Left renal cortex interstitium (tissue), 4 donors: ENCODE measurements around the gene RPEL1. TPM values are rescaled to one million over a fixed set of nuclear protein-coding genes. Genes with fewer than 3 reads are reported as not detected.
"Not testable (repeated sequence)": the region's sequence is repeated elsewhere in the genome, so short reads cannot be mapped to it uniquely, and the experiment has no call there.

Source experiments
- DNase-seq, 4 donors: peaks; one replicate each; pipeline ENCODE4 v3.0.0-alpha.2; 2013; ENCODE audit warnings: low read depth in 4 of 4, low spot score in 2 of 4, missing footprints in 1 of 4
- polyA plus RNA-seq, 4 donors: library from polyadenylated mRNA; unstranded; fragments of 120-200 nt; gene quantifications; one replicate each; pipeline ENCODE4 v1.2.1, GENCODE V29; 2013; ENCODE audit not compliant: insufficient read length in 4 of 4

RPEL1 gene
- polyA plus RNA-seq, result under 1 TPM in 3 of 4 donors, not detected in 1; 0.08 to 0.13 (median 0.10) TPM

GRCh38 chr10:103245587-103245986, at the start of gene RPEL1:
RPEL1 (plus strand) TSS chr10:103245887; CDS start chr10:103245997, 110 bp downstream.
- DNase-seq, result not testable (repeated sequence)

DNA sequence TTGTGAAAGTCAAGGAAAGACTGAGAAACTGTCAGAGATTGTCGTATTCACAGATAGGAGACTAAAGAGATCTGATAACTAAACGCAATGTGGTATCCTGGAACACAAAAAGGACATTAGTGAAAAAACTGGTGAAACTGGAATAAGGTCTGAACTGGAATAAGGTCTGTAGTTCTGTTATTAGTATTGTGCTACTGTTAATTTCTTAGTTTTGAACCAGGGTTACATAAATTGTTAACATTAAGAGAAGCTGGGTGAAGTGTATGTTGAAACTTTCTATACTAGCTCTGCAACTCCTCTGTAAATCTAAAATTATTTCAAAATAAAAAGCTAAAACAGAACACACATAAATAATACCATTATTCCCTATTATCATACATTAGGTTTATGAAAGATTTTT, 49.2 kb upstream of the RPEL1 start:
- DNase-seq, result no peak

DNA sequence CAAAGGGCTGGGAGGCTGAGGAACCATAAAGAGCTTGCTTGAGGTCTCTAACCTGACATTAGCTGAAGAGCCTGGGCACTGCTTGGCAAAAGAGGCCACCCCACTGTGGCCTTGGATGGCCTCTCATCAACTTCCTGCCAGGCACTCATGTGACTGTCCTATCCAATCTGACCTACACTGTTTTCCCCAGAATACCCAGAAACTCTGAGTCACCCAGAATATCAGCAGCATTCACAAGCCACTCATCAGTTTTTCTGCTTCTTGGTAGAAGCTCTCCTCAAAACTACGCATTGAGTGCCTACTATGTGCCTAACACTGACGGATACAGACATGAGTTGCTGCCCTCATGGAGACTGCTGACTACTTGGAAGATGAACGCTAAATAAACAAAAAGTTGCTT, 48.5 kb upstream of the RPEL1 start:
- no peak for DNase-seq

- DNase-seq, result no peak
These were observed 47.8 kb upstream of the RPEL1 start for GRCh38 chr10:103197903-103198302.

DNA sequence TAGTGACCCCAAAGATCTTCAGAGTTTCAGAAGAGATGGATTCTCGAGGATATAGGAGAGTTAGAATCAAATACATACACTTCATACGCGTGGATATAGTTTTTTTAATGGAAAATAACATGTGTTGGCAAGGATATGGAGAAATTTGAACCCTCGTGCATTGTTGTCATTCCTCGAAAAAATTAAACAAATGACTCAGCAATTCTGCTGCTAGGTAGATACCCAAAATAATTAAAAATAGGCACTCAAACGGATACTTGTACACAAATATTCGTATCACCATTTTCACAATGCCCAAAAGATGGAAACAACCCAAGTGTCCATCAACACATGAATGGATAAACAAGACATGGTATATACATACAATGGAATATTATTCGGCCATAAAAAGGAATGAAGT, 47.0 kb upstream of the RPEL1 start:
- no peak for DNase-seq

DNA sequence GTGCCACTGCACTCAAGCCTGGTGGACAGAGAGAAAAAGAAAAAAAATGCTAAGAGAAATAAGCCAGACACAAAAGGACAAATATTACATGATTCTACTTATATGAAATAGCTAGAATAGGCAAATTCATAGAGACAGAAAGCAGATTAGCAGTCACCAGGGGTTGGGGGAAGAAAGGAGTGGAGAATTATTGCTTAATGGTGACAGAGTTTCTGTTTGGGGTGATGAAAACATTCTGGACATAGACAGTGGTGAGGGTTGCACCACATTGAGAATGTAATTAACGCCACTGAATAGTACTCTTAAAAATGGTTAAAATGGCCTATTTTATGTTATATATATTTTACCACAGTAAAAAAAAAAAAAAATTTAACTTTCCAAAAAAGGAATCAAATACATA, 46.2 kb upstream of the RPEL1 start:
- no peak for DNase-seq

DNA sequence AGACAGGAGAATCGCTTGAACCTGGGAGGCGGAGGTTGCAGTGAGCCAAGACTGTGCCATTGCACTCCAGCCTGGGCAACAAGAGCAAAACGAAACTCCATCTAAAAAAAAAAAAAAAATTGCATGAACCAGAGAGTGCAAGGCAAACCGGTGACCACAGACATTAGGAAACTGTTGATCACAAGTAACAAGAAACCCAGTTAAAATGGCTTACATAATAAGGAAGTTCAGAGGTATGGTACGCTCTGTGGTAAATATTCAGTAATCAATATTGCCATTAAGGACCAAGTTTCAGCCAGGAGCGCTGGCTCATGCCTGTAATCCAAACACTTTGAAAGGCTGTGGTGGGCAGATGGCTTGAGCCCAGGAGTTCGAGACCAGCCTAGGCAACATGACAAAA, 43.4 kb upstream of the RPEL1 start:
- DNase-seq, result no peak

DNA sequence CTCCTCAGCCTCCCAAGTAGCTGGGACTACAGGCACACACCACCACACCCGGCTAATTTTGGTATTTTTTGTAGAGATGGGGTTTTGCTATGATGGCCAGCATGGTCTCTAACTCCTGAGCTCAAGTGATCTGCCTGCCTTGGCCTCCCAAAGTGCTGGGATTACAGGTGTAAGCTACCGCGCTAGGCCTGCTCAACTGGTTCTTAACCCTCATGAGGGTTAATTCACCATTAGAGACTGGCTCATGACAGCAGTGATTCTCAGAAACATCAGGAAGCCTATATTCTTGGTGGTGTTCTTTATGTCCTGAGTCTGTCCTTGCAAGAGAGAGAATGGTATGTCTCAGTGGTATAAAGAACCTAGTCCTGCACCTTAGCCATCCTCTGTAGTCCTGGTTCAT, 42.2 kb upstream of the RPEL1 start:
- no peak for DNase-seq

GRCh38 chr10:103204353-103205255, 41.1 kb upstream of the RPEL1 start:
- no peak for DNase-seq

- not testable (repeated sequence) for DNase-seq
These were observed 40.3 kb upstream of the RPEL1 start for GRCh38 chr10:103205401-103205800.

- not testable (repeated sequence) for DNase-seq
These were observed 39.0 kb upstream of the RPEL1 start for GRCh38 chr10:103206715-103207114.

GRCh38 chr10:103207141-103207540, 38.5 kb upstream of the RPEL1 start:
- DNase-seq, result no peak

DNA sequence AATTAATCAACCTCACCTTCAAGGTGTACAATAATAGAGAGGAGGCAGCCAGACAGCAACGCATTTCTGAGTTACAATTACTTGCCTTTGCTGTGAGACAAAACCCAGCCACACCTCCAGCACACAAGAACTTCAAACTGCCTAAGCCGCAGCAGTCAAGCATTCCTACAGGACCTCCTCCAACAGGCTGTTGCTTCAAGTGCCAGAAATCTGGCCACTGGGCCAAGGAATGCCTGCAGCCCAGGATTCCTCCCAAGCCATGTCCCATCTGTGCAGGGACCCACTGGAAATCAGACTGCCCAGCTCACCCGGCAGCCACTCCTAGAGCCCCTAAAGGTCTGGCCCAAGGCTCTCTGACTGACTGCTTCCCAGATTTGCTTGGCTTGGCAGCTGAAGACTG, 38.0 kb upstream of the RPEL1 start:
- DNase-seq, result not testable (repeated sequence)

- DNase-seq, result not testable (repeated sequence)
These were observed 35.4 kb upstream of the RPEL1 start for GRCh38 chr10:103210262-103210661.

DNA sequence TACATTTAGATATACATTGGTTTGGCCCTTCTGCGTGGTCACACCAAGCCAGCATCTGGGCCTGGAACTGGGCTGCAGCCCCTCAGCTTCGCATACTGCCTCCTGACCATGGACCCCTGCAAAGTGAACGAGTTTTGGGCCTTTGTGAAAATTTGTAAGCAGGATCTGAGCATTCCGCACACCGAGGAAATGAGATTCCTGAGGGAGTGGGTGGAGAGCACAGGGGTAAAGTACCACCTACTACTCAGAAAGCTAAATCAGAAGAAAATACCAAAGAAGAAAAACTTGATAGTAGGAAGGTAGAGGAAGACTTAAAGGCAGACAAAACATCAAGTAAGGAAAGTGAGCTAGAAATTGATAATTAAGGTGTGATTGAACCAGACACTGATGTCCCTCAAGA, 30.1 kb upstream of the RPEL1 start:
- DNase-seq, result no peak

GRCh38 chr10:103216362-103216761, 29.3 kb upstream of the RPEL1 start:
- not testable (repeated sequence) for DNase-seq

GRCh38 chr10:103224133-103224532, 21.6 kb upstream of the RPEL1 start:
- no peak for DNase-seq

- not testable (repeated sequence) for DNase-seq
These were observed 21.0 kb upstream of the RPEL1 start for GRCh38 chr10:103224721-103225120.

GRCh38 chr10:103225939-103226338, 19.7 kb upstream of the RPEL1 start:
- no peak for DNase-seq

DNA sequence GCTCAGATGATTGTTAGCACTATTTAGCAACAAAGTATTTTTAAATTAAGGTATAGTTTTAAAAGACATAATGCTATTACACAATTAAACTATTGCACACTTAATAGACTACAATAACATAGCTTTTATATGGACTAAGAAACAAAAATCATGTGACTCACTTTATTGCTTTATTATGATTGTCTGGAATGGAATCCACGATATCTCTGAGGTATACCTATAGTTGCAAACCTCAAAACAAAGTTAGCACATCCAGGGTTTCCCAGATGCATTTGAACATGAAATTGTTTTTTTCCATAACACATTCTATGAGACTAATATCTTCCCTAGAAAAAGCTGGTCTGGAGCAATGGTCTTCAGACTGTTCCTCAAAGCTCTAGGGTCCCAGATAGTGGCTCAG, 18.3 kb upstream of the RPEL1 start:
- no peak for DNase-seq

- peak in 1 of 4 donors; percentile 24 for DNase-seq
These were observed 14.6 kb upstream of the RPEL1 start for GRCh38 chr10:103231047-103231551.

- no peak for DNase-seq
These were observed 13.5 kb upstream of the RPEL1 start for GRCh38 chr10:103232131-103232673.
